GM12878 (cell line): Measurements from ENCODE around the gene MCC. TPM values are rescaled to one million over a fixed set of nuclear protein-coding genes. Genes with fewer than 3 reads are reported as not detected.

Experiments
- ATAC-seq: fragments of 200-7000 bp; cut with Tn5 transposase; 3 replicates; pipeline ENCODE4 v1.9.1; 2020; ENCODE audit warnings: mild to moderate bottlenecking, moderate library complexity
- BruUV-seq: library from RNA; stranded (reverse); fragments of 400-500 nt; replicated peaks from 2 replicates; lab custom pipeline; 2021; lab: Mats Ljungman, UMichigan
- CTCF ChIA-PET: fragments of 300-600 bp; sonication (Branson Sonifier 250); formaldehyde crosslinking; extraction: SDS; loops from one replicate; lab custom pipeline; 2021; ENCODE audit warnings: inconsistent platforms; lab: Yijun Ruan, JAX
- POLR2A ChIA-PET: fragments of 350-600 bp; formaldehyde crosslinking; extraction: SDS; loops from one replicate; lab custom pipeline; 2021; ENCODE audit warnings: inconsistent platforms; lab: Charles Lee
- RAD21 ChIA-PET: fragments of 300-600 bp; sonication (Branson Sonifier 250); formaldehyde crosslinking; loops from one replicate; lab custom pipeline; 2023; ENCODE audit warnings: antibody characterized with exemption; ENCODE audit not compliant: unreplicated experiment; lab: Charles Lee
- SMC1A ChIA-PET: fragments of 300-600 bp; sonication (Branson Sonifier 250); formaldehyde crosslinking; loops from one replicate; lab custom pipeline; 2023; ENCODE audit not compliant: unreplicated experiment, uncharacterized antibody; lab: Charles Lee
- DNase-seq: peaks from one replicate; pipeline ENCODE4 v3.0.0-alpha.2; 2011; ENCODE audit warnings: low read depth, low spot score
- FAIRE-seq: peaks from 3 replicates; lab custom pipeline; 2011; peaks lifted over from hg19 to GRCh38; lab: Jason Lieb, UNC
- H2AFZ ChIP-seq: 2 replicates; pipeline ENCODE4 v1.6.0; 2011; ENCODE audit warnings: low read depth, low read length, control low read depth; ENCODE audit not compliant: control insufficient read depth
- H3K27ac ChIP-seq: 2 replicates; pipeline ENCODE4 v1.5.1; 2011; ENCODE audit warnings: control low read depth; ENCODE audit not compliant: control insufficient read depth, insufficient read depth
- H3K27me3 ChIP-seq, 2 experiments: replicated peaks in 1 of 2; 2 replicates each; pipeline versions ENCODE4 v1.6.0 to v1.6.1; 2011; ENCODE audit warnings: low read length in 1 of 2; ENCODE audit not compliant: control insufficient read depth in 2 of 2, insufficient read depth in 2 of 2
- H3K36me3 ChIP-seq, 2 experiments: 2 replicates each; pipeline ENCODE4 v1.5.1; 2011; ENCODE audit warnings: low read length in 1 of 2; ENCODE audit not compliant: control insufficient read depth in 2 of 2, insufficient read depth in 2 of 2
- H3K4me1 ChIP-seq: 2 replicates; pipeline ENCODE4 v1.6.1; 2011; ENCODE audit warnings: mild to moderate bottlenecking, low read length, moderate library complexity, mixed read lengths; ENCODE audit not compliant: control insufficient read depth, insufficient read depth
- H3K4me2 ChIP-seq: 2 replicates; pipeline ENCODE4 v1.6.0; 2011; ENCODE audit warnings: control low read depth; ENCODE audit not compliant: control insufficient read depth, insufficient read depth
- H3K4me3 ChIP-seq: fragments of 200-600 bp; sonication (generic); 2 replicates; pipeline ENCODE4 v1.5.1; 2016
- H3K79me2 ChIP-seq: 2 replicates; pipeline ENCODE4 v1.6.0; 2011; ENCODE audit warnings: low read length; ENCODE audit not compliant: control insufficient read depth, insufficient read depth
- H3K9ac ChIP-seq: 2 replicates; pipeline ENCODE4 v1.8.0; 2011; ENCODE audit warnings: low read length, control low read depth, mixed read lengths; ENCODE audit not compliant: control insufficient read depth, insufficient read depth
- H3K9me3 ChIP-seq: replicated peaks from 3 replicates; pipeline ENCODE4 v1.5.1; 2011; ENCODE audit warnings: mild to moderate bottlenecking, low read length; ENCODE audit not compliant: control insufficient read depth, insufficient read depth
- H4K20me1 ChIP-seq: 2 replicates; pipeline ENCODE4 v1.6.0; 2011; ENCODE audit not compliant: control insufficient read depth, insufficient read depth
- ATF7 ChIP-seq: fragments of 450-650 bp; IDR thresholded peaks from 2 replicates; pipeline ENCODE4 v1.6.1; 2016; ENCODE audit warnings: low read depth, mild to moderate bottlenecking
- BMI1 ChIP-seq: fragments of 450-650 bp; IDR thresholded peaks from 2 replicates; pipeline ENCODE4 v1.6.1; 2016; ENCODE audit warnings: mild to moderate bottlenecking, moderate library complexity, borderline replicate concordance
- BRCA1 ChIP-seq: IDR thresholded peaks from 2 replicates; pipeline ENCODE4 v1.6.1; 2011; ENCODE audit warnings: low read depth, low read length, improper control_type of control experiment
- EZH2 ChIP-seq: IDR thresholded peaks from 2 replicates; pipeline ENCODE4 v1.6.1; 2012; ENCODE audit warnings: low read depth, mild to moderate bottlenecking, control low read depth, inconsistent platforms, low read length, borderline replicate concordance; ENCODE audit not compliant: control insufficient read depth
- FOXK2 ChIP-seq: fragments of 450-650 bp; IDR thresholded peaks from 2 replicates; pipeline ENCODE4 v1.6.1; 2017; ENCODE audit warnings: mild to moderate bottlenecking, moderate library complexity
- GABPA ChIP-seq: IDR thresholded peaks from 2 replicates; pipeline ENCODE4 v1.6.1; 2014; ENCODE audit warnings: antibody characterized with exemption, low read depth, mild to moderate bottlenecking, inconsistent platforms
- IKZF1 ChIP-seq: fragments of 450-650 bp; conservative IDR thresholded peaks from 2 replicates; pipeline ENCODE4 v1.6.1; 2017; ENCODE audit warnings: antibody characterized with exemption, mild to moderate bottlenecking
- MXI1 ChIP-seq: fragments of 150-350 bp; IDR thresholded peaks from 2 replicates; pipeline ENCODE4 v1.6.1; 2011; ENCODE audit warnings: low read depth, mild to moderate bottlenecking, inconsistent platforms, low read length, improper control_type of control experiment
- PAX8 ChIP-seq: fragments of 450-650 bp; IDR thresholded peaks from 2 replicates; pipeline ENCODE4 v1.6.1; 2017; ENCODE audit warnings: mild to moderate bottlenecking, moderate library complexity
- PML ChIP-seq: IDR thresholded peaks from 2 replicates; pipeline ENCODE4 v1.6.1; 2012; ENCODE audit warnings: low read length, inconsistent platforms
- POLR2AphosphoS5 ChIP-seq: IDR thresholded peaks from 2 replicates; pipeline ENCODE4 v1.6.1; 2011; ENCODE audit warnings: mild to moderate bottlenecking, low read length, inconsistent platforms
- SMARCA5 ChIP-seq: fragments of 450-650 bp; IDR thresholded peaks from 2 replicates; pipeline ENCODE4 v1.6.1; 2017; ENCODE audit warnings: mild to moderate bottlenecking
- SRF ChIP-seq, 2 experiments: IDR thresholded peaks; 2 replicates each; pipeline ENCODE4 v1.6.1; 2011; ENCODE audit warnings: low read depth in 2 of 2, low read length in 2 of 2, mild to moderate bottlenecking in 1 of 2, moderate library complexity in 1 of 2
- STAT1 ChIP-seq: fragments of 450-650 bp; conservative IDR thresholded peaks from 2 replicates; pipeline ENCODE4 v1.6.1; 2014; ENCODE audit warnings: antibody characterized with exemption, mild to moderate bottlenecking
- TBL1XR1 ChIP-seq: IDR thresholded peaks from 2 replicates; pipeline ENCODE4 v1.6.1; 2012; ENCODE audit warnings: low read depth, low read length, improper control_type of control experiment
- TCF7 ChIP-seq: IDR thresholded peaks from 2 replicates; pipeline ENCODE4 v1.6.1; 2014; ENCODE audit warnings: antibody characterized with exemption, borderline replicate concordance
- YBX1 ChIP-seq: fragments of 450-650 bp; IDR thresholded peaks from 2 replicates; pipeline ENCODE4 v1.6.1; 2016; ENCODE audit warnings: antibody characterized with exemption
- ZNF207 ChIP-seq: fragments of 450-650 bp; IDR thresholded peaks from 2 replicates; pipeline ENCODE4 v1.6.1; 2014; ENCODE audit warnings: antibody characterized with exemption, mild to moderate bottlenecking, borderline replicate concordance
- WGBS: methylation state at CpG from one replicate; pipeline ENCODE4 v1.1.6; 2016; ENCODE audit warnings: low lambda C conversion rate; ENCODE audit not compliant: insufficient replicate concordance, insufficient coverage; ENCODE audit errors: missing lambda C conversion rate; 5-methylcytosine and 5-hydroxymethylcytosine counted together
- in situ Hi-C: fragments of 300-500 bp; cut with MboI; formaldehyde crosslinking; loops from 9 replicates; pipeline ENCODE4 v1.14.3; 2018; ENCODE audit warnings: mixed read lengths
- intact Hi-C: fragments of 100-400 bp; cut with micrococcal nuclease; formaldehyde crosslinking; loops from one replicate; pipeline ENCODE4 v1.14.2; 2022; ENCODE audit not compliant: unreplicated experiment
- polyA plus RNA-seq, 11 experiments: library from polyadenylated mRNA; depleted of rRNA in 4 of 11; unstranded in 6 of 11; stranded (reverse) in 5 of 11; fragments of >200 nt; fragmentation: Nextera tagmentation in 4 of 11; fragmentation: Illumina TruSeq in 1 of 11; extraction: Ambion mirVana in 4 of 11; extraction: Trizol in 1 of 11; gene quantifications; 1 replicate in 1 of 11; 2 replicates in 10 of 11; pipeline versions ENCODE4 v1.2.1 to v1.2.3, GENCODE V29; 2011 to 2016; ENCODE audit warnings: inconsistent platforms in 2 of 11, missing spikeins in 2 of 11, low read depth in 1 of 11
- total RNA-seq, 4 experiments: library from RNA; depleted of rRNA in 3 of 4; stranded (reverse); fragments of >200 nt in 3 of 4; fragmentation: Illumina TruSeq in 1 of 4; extraction: Trizol in 1 of 4; gene quantifications; 2 replicates each; pipeline versions ENCODE4 v1.2.1 to v1.2.3, GENCODE V29; 2013 to 2021

MCC gene
- total and polyA plus RNA-seq, 10 of the 15 experiments (the other 5 are each of a cell fraction or from before 2014, with no cell fraction given): 0.03 to 0.86 (median 0.16) TPM

GRCh38 chr5:113216545-113216944 is 271.7 kb downstream of the MCC start:
- SMC1A ChIA-PET: no interaction called here
- intact Hi-C loops: no loop called here
- Histone ChIP-seq H3K27me3 (no peaks in the 10 kb centered on the region; a peak in 2 of 4 replicates), H3K79me2 (no peaks in the 10 kb centered on the region), H3K4me3 (no peak overlapping the region), H3K4me1 (no peaks in the 10 kb centered on the region)
- BruUV-seq: no TSS peak
- POLR2A ChIA-PET: interaction anchor here (0.7 kb wide), 1 partner anchor 28 kb away, joined by 3 read pairs; no protein-coding TSS in a partner anchor
- TF ChIP-seq BRCA1: no peak
- no peak for TF ChIP-seq SRF (IDR thresholded peaks at IDR 0.05; ENCODE audit: low read depth in 2 of 2, low read length in 2 of 2)
- no peak for TF ChIP-seq POLR2AphosphoS5
- TF ChIP-seq ATF7: no peak
- no peak for TF ChIP-seq PAX8
- no peak for TF ChIP-seq EZH2
- TF ChIP-seq SMARCA5: no peak
- no peak for TF ChIP-seq ZNF207
- no peak for TF ChIP-seq FOXK2
- no peak for TF ChIP-seq IKZF1
- TF ChIP-seq PML: no peak
- TF ChIP-seq TBL1XR1: no peak
- TF ChIP-seq GABPA: no peak
- TF ChIP-seq MXI1: no peak
- no peak for TF ChIP-seq BMI1
- TF ChIP-seq YBX1: no peak
- TF ChIP-seq TCF7: no peak
- no peak for TF ChIP-seq STAT1
- TF ChIP-seq, all 136 proteins: peak for 0
- Histone ChIP-seq H2AFZ (no peak overlapping the region), H4K20me1 (no peaks in the 10 kb centered on the region), H3K4me2 (no peak overlapping the region), H3K36me3 (no peaks in the 10 kb centered on the region), H3K9ac (no peak overlapping the region), H3K27ac (no peak overlapping the region), H3K9me3 (no peaks in the 10 kb centered on the region)
- in situ Hi-C loops: no loop called here
- RAD21 ChIA-PET: no interaction called here
- ATAC-seq (no peak), DNase-seq (no peak), FAIRE-seq (no peak)
- CTCF ChIA-PET: interaction anchor here (1.1 kb wide), 1 partner anchor 220 kb away, joined by 4 read pairs; no protein-coding TSS in a partner anchor
- 1% methylated on average over 3 of the region's 3 CpGs for WGBS
